Esophagus (tissue), 2 donors: ENCODE results near the gene KNSTRN. TPM values are rescaled to one million over a fixed set of nuclear protein-coding genes. Genes with fewer than 3 reads are reported as not detected.

ENCODE experiments used
- H3K27ac ChIP-seq, 2 donors: one replicate each; pipeline ENCODE4 v1.5.1; 2013; ENCODE audit warnings: low read depth in 2 of 2, mild to moderate bottlenecking in 2 of 2, inconsistent platforms in 1 of 2, low read length in 1 of 2, moderate library complexity in 1 of 2
- H3K27me3 ChIP-seq, 2 donors: one replicate each; pipeline ENCODE4 v1.6.1; 2013; ENCODE audit warnings: low read length in 2 of 2, control low read depth in 1 of 2, mild to moderate bottlenecking in 1 of 2; ENCODE audit not compliant: insufficient read depth in 2 of 2, control insufficient read depth in 1 of 2
- H3K36me3 ChIP-seq, 2 donors: one replicate each; pipeline ENCODE4 v1.6.1; 2013; ENCODE audit warnings: low read length in 1 of 2; ENCODE audit not compliant: control insufficient read depth in 2 of 2, insufficient read depth in 2 of 2
- H3K4me1 ChIP-seq, 2 donors: one replicate each; pipeline ENCODE4 v1.6.1; 2013; ENCODE audit warnings: low read length in 1 of 2; ENCODE audit not compliant: control insufficient read depth in 2 of 2, insufficient read depth in 2 of 2
- H3K4me3 ChIP-seq, 2 donors: one replicate each; pipeline ENCODE4 v1.5.1; 2013; ENCODE audit warnings: low read length in 2 of 2, mild to moderate bottlenecking in 2 of 2, low read depth in 1 of 2, moderate library complexity in 1 of 2
- H3K9me3 ChIP-seq, 2 donors: one replicate each; pipeline ENCODE4 v1.6.1; 2013; ENCODE audit warnings: mild to moderate bottlenecking in 2 of 2, low read depth in 1 of 2, low read length in 1 of 2, moderate library complexity in 1 of 2; ENCODE audit not compliant: control insufficient read depth in 2 of 2, insufficient read depth in 1 of 2
- WGBS, 2 donors: extraction: QIAGEN DNeasy Blood & Tissue Kit; methylation state at CpG; one replicate each; pipeline ENCODE4 v1.1.7; 2013; 5-methylcytosine and 5-hydroxymethylcytosine counted together
- polyA plus RNA-seq, 2 donors: library from polyadenylated mRNA; stranded (reverse); fragments of 200-250 nt; gene quantifications; one replicate each; pipeline ENCODE4 v1.2.3, GENCODE V29; 2013
- donor health status: healthy with polysubstance abuse.
- donor health status: Bipolar disorder and iron deficiency.

KNSTRN gene
- polyA plus RNA-seq, 2 donors = 11.3 TPM

GRCh38 chr15:40345225-40345866 lies 37.2 kb upstream of the KNSTRN start:
- Histone ChIP-seq H3K36me3 (no peaks in the 10 kb centered on the region), H3K9me3 (no peaks in the 10 kb centered on the region), H3K4me3 (no peak overlapping the region), H3K4me1 (peaks cover 5 to 42% of the 10 kb centered on the region in 2 donors), H3K27me3 (no peaks in the 10 kb centered on the region), H3K27ac (peak overlapping the region; percentile 75 to 82)
- 68 to 74% methylated on average over 10 of the region's 10 CpGs for WGBS, 2 donors

GRCh38 chr15:40345867-40346578 lies 36.5 kb upstream of the KNSTRN start:
- H3K36me3 ChIP-seq = no peaks in the 10 kb centered on the region
- peaks cover 5 to 40% of the 10 kb centered on the region in 2 donors for H3K4me1 ChIP-seq
- H3K27ac ChIP-seq = peak overlapping the region; percentile 75 to 82
- no peak overlapping the region for H3K4me3 ChIP-seq
- H3K9me3 ChIP-seq = no peaks in the 10 kb centered on the region
- 63 to 72% methylated on average over 6 of the region's 6 CpGs for WGBS, 2 donors
- H3K27me3 ChIP-seq = no peaks in the 10 kb centered on the region

- H3K27ac ChIP-seq = peak overlapping the region; percentile 74 to 82
- H3K36me3 ChIP-seq = no peaks in the 10 kb centered on the region
- no peaks in the 10 kb centered on the region for H3K9me3 ChIP-seq
- H3K4me3 ChIP-seq = no peak overlapping the region
- WGBS, 2 donors = 85 to 86% methylated on average over 15 of the region's 15 CpGs
- no peaks in the 10 kb centered on the region for H3K27me3 ChIP-seq
- H3K4me1 ChIP-seq = peaks cover 5 to 39% of the 10 kb centered on the region in 2 donors
These were observed 35.7 kb upstream of the KNSTRN start for GRCh38 chr15:40346579-40347558.

- Histone ChIP-seq H3K4me1 (peaks cover 5 to 38% of the 10 kb centered on the region in 2 donors), H3K9me3 (no peaks in the 10 kb centered on the region), H3K27ac (peak overlapping the region; percentile 74 to 82), H3K36me3 (no peaks in the 10 kb centered on the region), H3K27me3 (no peaks in the 10 kb centered on the region), H3K4me3 (no peak overlapping the region)
- WGBS, 2 donors = 73 to 81% methylated on average over 11 of the region's 11 CpGs
These were observed 34.7 kb upstream of the KNSTRN start for GRCh38 chr15:40347559-40348473.

- peaks cover 5 to 34% of the 10 kb centered on the region in 2 donors for H3K4me1 ChIP-seq
- WGBS, 2 donors = 83 to 85% methylated on average over 5 of the region's 5 CpGs
- no peaks in the 10 kb centered on the region for H3K9me3 ChIP-seq
- no peak overlapping the region for H3K4me3 ChIP-seq
- no peaks in the 10 kb centered on the region for H3K36me3 ChIP-seq
- peak overlapping the region; percentile 30 to 82 for H3K27ac ChIP-seq
- no peaks in the 10 kb centered on the region for H3K27me3 ChIP-seq
These were observed 34.0 kb upstream of the KNSTRN start for GRCh38 chr15:40348474-40348870.

- H3K4me1 ChIP-seq = peaks cover 7 to 27% of the 10 kb centered on the region in 2 donors
- no peak overlapping the region for H3K4me3 ChIP-seq
- 86 to 96% methylated on average over 5 of the region's 5 CpGs for WGBS, 2 donors
- H3K9me3 ChIP-seq = no peaks in the 10 kb centered on the region
- H3K27me3 ChIP-seq = no peaks in the 10 kb centered on the region
- H3K27ac ChIP-seq = no peak overlapping the region
- H3K36me3 ChIP-seq = no peaks in the 10 kb centered on the region
These were observed 33.4 kb upstream of the KNSTRN start for GRCh38 chr15:40349163-40349562.

- Histone ChIP-seq H3K4me3 (no peak overlapping the region), H3K27ac (no peak overlapping the region), H3K4me1 (peaks cover 2 to 12% of the 10 kb centered on the region in 2 donors), H3K9me3 (no peaks in the 10 kb centered on the region), H3K36me3 (no peaks in the 10 kb centered on the region), H3K27me3 (no peaks in the 10 kb centered on the region)
- WGBS, 2 donors = 73 to 74% methylated on average over 7 of the region's 7 CpGs
These were observed 30.1 kb upstream of the KNSTRN start for GRCh38 chr15:40352281-40352901.

- Histone ChIP-seq H3K27me3 (no peaks in the 10 kb centered on the region), H3K36me3 (no peaks in the 10 kb centered on the region), H3K4me1 (peaks cover 6 to 10% of the 10 kb centered on the region in 2 donors), H3K27ac (no peak overlapping the region), H3K9me3 (no peaks in the 10 kb centered on the region), H3K4me3 (no peak overlapping the region)
- WGBS, 2 donors = 68 to 83% methylated on average over 5 of the region's 5 CpGs
These were observed 28.8 kb upstream of the KNSTRN start for GRCh38 chr15:40353697-40354096.
